ENCODE data around the gene GPR156.
"Not testable (repeated sequence)": the region's sequence is repeated elsewhere in the genome, so short reads cannot be mapped to it uniquely, and the experiment has no call there.

The GPR156 gene

GRCh38 chr3:120302361-120302760, 17.3 kb upstream of the GPR156 start:
- no peaks in the 10 kb centered on the region for H3K36me3 ChIP-seq
- peaks cover 12% of the 10 kb centered on the region for H3K9me3 ChIP-seq
- H4K20me1 ChIP-seq, result no peaks in the 10 kb centered on the region
- no peak overlapping the region for H3K4me2 ChIP-seq
- H3K9ac ChIP-seq, result no peak overlapping the region
- no peak overlapping the region for H3K4me3 ChIP-seq
- H3K4me1 ChIP-seq, result no peaks in the 10 kb centered on the region
- TF ChIP-seq Cebpa-rat (IDR thresholded peaks at IDR 0.05), result no peak
- H3K27me3 ChIP-seq, result no peaks in the 10 kb centered on the region
- H3K27ac ChIP-seq, result no peak overlapping the region

- Histone ChIP-seq H3K9me3 (no peaks in the 10 kb centered on the region), H3K4me3 (no peak overlapping the region), H3K36me3 (no peaks in the 10 kb centered on the region), H4K20me1 (no peaks in the 10 kb centered on the region), H3K9ac (no peak overlapping the region), H3K27ac (no peak overlapping the region), H3K4me2 (no peak overlapping the region), H3K4me1 (no peaks in the 10 kb centered on the region), H3K27me3 (no peaks in the 10 kb centered on the region)
- TF ChIP-seq Cebpa-rat (IDR thresholded peaks at IDR 0.05), result no peak
Measured at GRCh38 chr3:120300971-120301370, 15.9 kb upstream of the GPR156 start.

GRCh38 chr3:120299403-120299802, 14.4 kb upstream of the GPR156 start:
- H3K27ac ChIP-seq, result no peak overlapping the region
- no peak overlapping the region for H3K4me2 ChIP-seq
- no peaks in the 10 kb centered on the region for H3K4me1 ChIP-seq
- no peaks in the 10 kb centered on the region; the same call in 1 of the 2 replicates for H3K9me3 ChIP-seq
- no peak overlapping the region for H3K4me3 ChIP-seq
- TF ChIP-seq Cebpa-rat (IDR thresholded peaks at IDR 0.05), result no peak
- no peaks in the 10 kb centered on the region for H3K36me3 ChIP-seq
- no peaks in the 10 kb centered on the region for H4K20me1 ChIP-seq
- H3K27me3 ChIP-seq, result no peaks in the 10 kb centered on the region
- no peak overlapping the region for H3K9ac ChIP-seq

- Histone ChIP-seq H3K4me3 (no peak overlapping the region), H3K27ac (no peak overlapping the region), H3K4me2 (no peak overlapping the region), H3K9ac (no peak overlapping the region), H3K36me3 (no peaks in the 10 kb centered on the region), H3K27me3 (no peaks in the 10 kb centered on the region), H3K4me1 (no peaks in the 10 kb centered on the region), H3K9me3 (peaks cover 4% of the 10 kb centered on the region), H4K20me1 (no peaks in the 10 kb centered on the region)
- no peak for TF ChIP-seq Cebpa-rat (IDR thresholded peaks at IDR 0.05)
Measured at GRCh38 chr3:120298996-120299395, 14.0 kb upstream of the GPR156 start.

- H3K4me2 ChIP-seq, H3K27ac ChIP-seq, H3K27me3 ChIP-seq, H3K9ac ChIP-seq, H4K20me1 ChIP-seq, H3K4me3 ChIP-seq, H3K4me1 ChIP-seq, H3K36me3 ChIP-seq: not testable (repeated sequence)
- peaks cover 26% of the 10 kb centered on the region for H3K9me3 ChIP-seq
Measured at GRCh38 chr3:120291552-120291951, 6.5 kb upstream of the GPR156 start.

- Histone ChIP-seq H4K20me1 (no peaks in the 10 kb centered on the region), H3K4me1 (no peaks in the 10 kb centered on the region), H3K27ac (no peak overlapping the region), H3K4me3 (no peak overlapping the region), H3K4me2 (no peak overlapping the region), H3K9me3 (peaks cover 35% of the 10 kb centered on the region), H3K36me3 (no peaks in the 10 kb centered on the region), H3K9ac (no peak overlapping the region), H3K27me3 (no peaks in the 10 kb centered on the region)
- no peak for TF ChIP-seq Cebpa-rat (IDR thresholded peaks at IDR 0.05)
Measured at GRCh38 chr3:120289636-120290035, 4.6 kb upstream of the GPR156 start.

- no peak overlapping the region for H3K9ac ChIP-seq
- H3K27ac ChIP-seq, result no peak overlapping the region
- no peak for TF ChIP-seq Cebpa-rat (IDR thresholded peaks at IDR 0.05)
- no peaks in the 10 kb centered on the region for H3K27me3 ChIP-seq
- no peaks in the 10 kb centered on the region for H4K20me1 ChIP-seq
- H3K9me3 ChIP-seq, result peaks cover 18% of the 10 kb centered on the region
- H3K4me3 ChIP-seq, result no peak overlapping the region
- H3K4me1 ChIP-seq, result no peaks in the 10 kb centered on the region
- H3K4me2 ChIP-seq, result no peak overlapping the region
- no peaks in the 10 kb centered on the region for H3K36me3 ChIP-seq
Measured at GRCh38 chr3:120286465-120286864, 1.4 kb upstream of the GPR156 start.

GRCh38 chr3:120285508-120285841, 453 bp upstream of the GPR156 start:
- Histone ChIP-seq H4K20me1 (no peaks in the 10 kb centered on the region), H3K27ac (no peak overlapping the region), H3K27me3 (no peaks in the 10 kb centered on the region), H3K9ac (no peak overlapping the region), H3K9me3 (peaks cover 15% of the 10 kb centered on the region), H3K4me2 (no peak overlapping the region), H3K4me1 (no peaks in the 10 kb centered on the region), H3K4me3 (no peak overlapping the region), H3K36me3 (no peaks in the 10 kb centered on the region)
- no peak for TF ChIP-seq Cebpa-rat (IDR thresholded peaks at IDR 0.05)

GRCh38 chr3:120281261-120281660, 3.8 kb downstream of the GPR156 start:
- no peak overlapping the region for H3K4me2 ChIP-seq
- H3K27ac ChIP-seq, result no peak overlapping the region
- H3K36me3 ChIP-seq, result no peaks in the 10 kb centered on the region
- H3K9ac ChIP-seq, result no peak overlapping the region
- no peaks in the 10 kb centered on the region for H3K27me3 ChIP-seq
- peaks cover 8% of the 10 kb centered on the region; the same call in 1 of the 2 replicates for H3K9me3 ChIP-seq
- H3K4me1 ChIP-seq, result no peaks in the 10 kb centered on the region
- no peak for TF ChIP-seq Cebpa-rat (IDR thresholded peaks at IDR 0.05)
- H3K4me3 ChIP-seq, result no peak overlapping the region
- H4K20me1 ChIP-seq, result no peaks in the 10 kb centered on the region

GRCh38 chr3:120280566-120280965, 4.5 kb downstream of the GPR156 start:
- no peaks in the 10 kb centered on the region for H4K20me1 ChIP-seq
- no peak for TF ChIP-seq Cebpa-rat (IDR thresholded peaks at IDR 0.05)
- no peak overlapping the region for H3K4me2 ChIP-seq
- no peak overlapping the region for H3K4me3 ChIP-seq
- H3K27me3 ChIP-seq, result no peaks in the 10 kb centered on the region
- H3K4me1 ChIP-seq, result no peaks in the 10 kb centered on the region
- H3K9me3 ChIP-seq, result peaks cover 8% of the 10 kb centered on the region; the same call in 1 of the 2 replicates
- no peaks in the 10 kb centered on the region for H3K36me3 ChIP-seq
- H3K27ac ChIP-seq, result no peak overlapping the region
- H3K9ac ChIP-seq, result no peak overlapping the region

- Histone ChIP-seq H3K9me3 (peaks cover 3% of the 10 kb centered on the region; the same call in 1 of the 2 replicates), H3K4me3 (no peak overlapping the region), H3K4me2 (no peak overlapping the region), H3K9ac (no peak overlapping the region), H3K36me3 (no peaks in the 10 kb centered on the region), H3K4me1 (no peaks in the 10 kb centered on the region), H3K27me3 (no peaks in the 10 kb centered on the region), H4K20me1 (no peaks in the 10 kb centered on the region), H3K27ac (no peak overlapping the region)
- no peak for TF ChIP-seq Cebpa-rat (IDR thresholded peaks at IDR 0.05)
Measured at GRCh38 chr3:120280026-120280425, 5.0 kb downstream of the GPR156 start.

Data from BLaER1 (cell line).